Right lobe of liver (tissue), 4 donors: Measurements from ENCODE around the gene PROSER1.

Source experiments
- CTCF ChIP-seq, 4 donors: fragments of 200-600 bp in 3 of 4; fragments of 450-650 bp in 1 of 4; IDR thresholded peaks; one replicate each; pipeline versions ENCODE4 v1.5.1 to v1.8.0; 2016 to 2022; ENCODE audit warnings: antibody characterized with exemption in 4 of 4, mild to moderate bottlenecking in 2 of 4
- POLR2A ChIP-seq: fragments of 450-650 bp; IDR thresholded peaks from one replicate; pipeline ENCODE4 v1.6.1; 2017; ENCODE audit warnings: antibody characterized with exemption, mild to moderate bottlenecking
- donor health status: DM: no; HTN: no; CAD: no.
- donor health status: DM: no; HTN: no; CAD: no.
- donor health status: DM: no; HTN: yes; CAD: no.

GRCh38 chr13:39023761-39024160 lies 14.1 kb downstream of the PROSER1 start:
- TF ChIP-seq CTCF (IDR thresholded peaks at IDR 0.05) (no peak), POLR2A (no peak)
